Adrenal gland (tissue), 12 donors: Measurements from ENCODE around the gene TGIF1. TPM values are rescaled to one million over a fixed set of nuclear protein-coding genes. Genes with fewer than 3 reads are reported as not detected.

ENCODE experiments used
- DNase-seq, 7 donors: peaks; one replicate each; pipeline ENCODE4 v3.0.0-alpha.2; 2019 to 2020
- H3K27ac ChIP-seq, 5 donors: fragments of 200-600 bp; sonication (generic) in 4 of 5; 1 replicate in 3 of 5; 2 replicates in 2 of 5; pipeline versions ENCODE4 v1.5.1 to v1.8.0; 2016 to 2020; ENCODE audit warnings: mild to moderate bottlenecking in 1 of 5
- H3K27me3 ChIP-seq: fragments of 200-600 bp; 2 replicates; pipeline ENCODE4 v1.8.0; 2021
- H3K36me3 ChIP-seq, 2 donors: fragments of 200-600 bp; replicated peaks in 1 of 2; 1 replicate in 1 of 2; 2 replicates in 1 of 2; pipeline versions ENCODE4 v1.5.1 to v1.8.0; 2018 to 2022
- H3K4me1 ChIP-seq, 2 donors: fragments of 200-600 bp; replicated peaks in 1 of 2; 1 replicate in 1 of 2; 2 replicates in 1 of 2; pipeline versions ENCODE4 v1.5.1 to v1.8.0; 2018 to 2021
- H3K4me3 ChIP-seq, 4 donors: fragments of 200-600 bp; sonication (generic) in 3 of 4; one replicate each; pipeline ENCODE4 v1.5.1; 2016 to 2018
- H3K9me3 ChIP-seq, 3 donors: fragments of 200-600 bp; sonication (generic) in 1 of 3; replicated peaks in 1 of 3; 1 replicate in 2 of 3; 2 replicates in 1 of 3; pipeline versions ENCODE4 v1.5.1 to v1.8.0; 2016 to 2021
- POLR2A ChIP-seq, 2 donors: fragments of 450-650 bp; IDR thresholded peaks; one replicate each; pipeline ENCODE4 v1.6.1; 2017; ENCODE audit warnings: antibody characterized with exemption in 2 of 2, mild to moderate bottlenecking in 2 of 2, moderate library complexity in 1 of 2
- WGBS, 4 donors: extraction: QIAGEN DNeasy Blood & Tissue Kit in 2 of 4; methylation state at CpG; one replicate each; pipeline versions ENCODE4 v1.1.5 to v1.1.7; 2013 to 2017; 5-methylcytosine and 5-hydroxymethylcytosine counted together
- intact Hi-C, 2 donors: fragments of 100-400 bp; cut with DNase I; formaldehyde crosslinking; loops; one replicate each; pipeline versions ENCODE4 v1.14.1 to v1.15.0; 2022 to 2023
- polyA plus RNA-seq, 3 donors: library from polyadenylated mRNA; stranded (reverse); fragments of 200-250 nt in 2 of 3; fragments of 350-450 nt in 1 of 3; fragmentation: Illumina TruSeq in 1 of 3; extraction: RNeasy Lipid Tissue Mini Kit (QIAGEN cat#74804) in 1 of 3; gene quantifications; one replicate each; pipeline ENCODE4 v1.2.3, GENCODE V29; 2013 to 2014
- total RNA-seq, 9 donors: library from RNA; depleted of rRNA in 4 of 9; stranded (reverse); fragments of >200 nt in 4 of 9; fragments of 120-200 nt in 1 of 9; fragmentation: NEBNext Ultra II Directional in 1 of 9; extraction: Animal tissue kit (Norgen Biotek cat#: 25700) in 1 of 9; gene quantifications; one replicate each; pipeline versions ENCODE4 v1.1.0 to v1.2.4, GENCODE V29; 2013 to 2023
- TF ChIP-seq, protein P1 (sequence below), 6 experiments: fragments of 450-650 bp in 4 of 6; fragments of 200-600 bp in 2 of 6; sonication (generic) in 1 of 6; IDR thresholded peaks; 1 replicate in 5 of 6; 2 replicates in 1 of 6; pipeline versions ENCODE4 v1.5.1 to v1.8.0; 2016 to 2021; ENCODE audit warnings: antibody characterized with exemption in 6 of 6, mild to moderate bottlenecking in 2 of 6, moderate library complexity in 1 of 6
- donor health status: healthy with polysubstance abuse.
- donor health status: Bipolar disorder and iron deficiency.
- donor health status: DM: yes; HTN: yes; CAD: no.
- donor health status: DM: no; HTN: no; CAD: no.
- donor health status: DM: no; HTN: no; CAD: no.
- donor health status: DM: yes; HTN: yes; CAD: no.

TGIF1 gene
- total and polyA plus RNA-seq, 12 donors, result 25.7 to 83.1 (median 56.7) TPM

- H3K4me3 ChIP-seq, result no peak overlapping the region
- no peaks in the 10 kb centered on the region for H3K27me3 ChIP-seq
- H3K27ac ChIP-seq, result no peak overlapping the region
- no peak for TF ChIP-seq POLR2A (IDR thresholded peaks at IDR 0.05)
- TF ChIP-seq, protein P1, sequence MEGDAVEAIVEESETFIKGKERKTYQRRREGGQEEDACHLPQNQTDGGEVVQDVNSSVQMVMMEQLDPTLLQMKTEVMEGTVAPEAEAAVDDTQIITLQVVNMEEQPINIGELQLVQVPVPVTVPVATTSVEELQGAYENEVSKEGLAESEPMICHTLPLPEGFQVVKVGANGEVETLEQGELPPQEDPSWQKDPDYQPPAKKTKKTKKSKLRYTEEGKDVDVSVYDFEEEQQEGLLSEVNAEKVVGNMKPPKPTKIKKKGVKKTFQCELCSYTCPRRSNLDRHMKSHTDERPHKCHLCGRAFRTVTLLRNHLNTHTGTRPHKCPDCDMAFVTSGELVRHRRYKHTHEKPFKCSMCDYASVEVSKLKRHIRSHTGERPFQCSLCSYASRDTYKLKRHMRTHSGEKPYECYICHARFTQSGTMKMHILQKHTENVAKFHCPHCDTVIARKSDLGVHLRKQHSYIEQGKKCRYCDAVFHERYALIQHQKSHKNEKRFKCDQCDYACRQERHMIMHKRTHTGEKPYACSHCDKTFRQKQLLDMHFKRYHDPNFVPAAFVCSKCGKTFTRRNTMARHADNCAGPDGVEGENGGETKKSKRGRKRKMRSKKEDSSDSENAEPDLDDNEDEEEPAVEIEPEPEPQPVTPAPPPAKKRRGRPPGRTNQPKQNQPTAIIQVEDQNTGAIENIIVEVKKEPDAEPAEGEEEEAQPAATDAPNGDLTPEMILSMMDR (IDR thresholded peaks at IDR 0.05), result no peak
- intact Hi-C loops, result no loop called here
- H3K9me3 ChIP-seq, result no peaks in the 10 kb centered on the region
- H3K4me1 ChIP-seq, result no peaks in the 10 kb centered on the region
- no peak for DNase-seq
- no peaks in the 10 kb centered on the region for H3K36me3 ChIP-seq
- 62 to 68% (median 67%) methylated on average over 3 of the region's 3 CpGs for WGBS, 4 donors
These were observed 25.6 kb upstream of the TGIF1 start for GRCh38 chr18:3424280-3424890.

- DNase-seq, result no peak
- Histone ChIP-seq H3K4me1 (no peaks in the 10 kb centered on the region), H3K27me3 (no peaks in the 10 kb centered on the region), H3K27ac (no peak overlapping the region), H3K4me3 (no peak overlapping the region), H3K36me3 (no peaks in the 10 kb centered on the region), H3K9me3 (no peaks in the 10 kb centered on the region)
- intact Hi-C loops, result no loop called here
- TF ChIP-seq POLR2A (IDR thresholded peaks at IDR 0.05), result no peak
- TF ChIP-seq, protein P1 (IDR thresholded peaks at IDR 0.05), result no peak
- WGBS, 4 donors, result 87 to 94% (median 90%) methylated on average over 3 of the region's 3 CpGs
These were observed 24.9 kb upstream of the TGIF1 start for GRCh38 chr18:3425030-3425429.

DNA sequence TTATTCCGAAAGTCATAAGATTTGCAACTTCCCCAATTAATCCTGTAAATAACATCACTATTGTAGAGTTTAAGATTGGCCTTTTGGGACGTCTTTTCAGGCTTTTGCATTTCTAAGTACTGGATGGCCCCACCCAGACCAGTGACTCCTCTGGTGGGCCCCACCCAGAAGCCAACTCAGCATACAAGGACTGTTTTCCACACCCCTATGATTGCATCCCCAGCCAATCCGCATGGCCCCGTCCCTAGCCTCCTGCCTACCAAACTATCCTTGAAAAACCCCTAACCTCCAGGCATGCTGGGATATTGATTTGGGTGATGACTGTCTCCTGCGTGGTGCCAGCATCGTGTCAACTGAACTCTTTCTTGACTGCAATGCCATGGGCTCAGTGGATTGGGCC, 24.5 kb upstream of the TGIF1 start:
- H3K4me1 ChIP-seq, result no peaks in the 10 kb centered on the region
- H3K27ac ChIP-seq, result no peak overlapping the region
- no peak overlapping the region for H3K4me3 ChIP-seq
- no peaks in the 10 kb centered on the region for H3K27me3 ChIP-seq
- WGBS, 4 donors, result 83 to 91% (median 87%) methylated on average over 6 of the region's 6 CpGs
- no peak for DNase-seq
- intact Hi-C loops, result no loop called here
- H3K9me3 ChIP-seq, result no peaks in the 10 kb centered on the region
- no peaks in the 10 kb centered on the region for H3K36me3 ChIP-seq
- TF ChIP-seq, protein P1 (IDR thresholded peaks at IDR 0.05), result no peak
- no peak for TF ChIP-seq POLR2A (IDR thresholded peaks at IDR 0.05)

- TF ChIP-seq, protein P1 (IDR thresholded peaks at IDR 0.05), result no peak
- no peak for TF ChIP-seq POLR2A (IDR thresholded peaks at IDR 0.05)
- Histone ChIP-seq H3K4me3 (no peak overlapping the region), H3K27me3 (no peaks in the 10 kb centered on the region), H3K27ac (no peak overlapping the region), H3K4me1 (no peaks in the 10 kb centered on the region), H3K9me3 (no peaks in the 10 kb centered on the region), H3K36me3 (no peaks in the 10 kb centered on the region)
- intact Hi-C loops, result no loop called here
- no peak for DNase-seq
- 76 to 89% (median 85%) methylated on average over 4 of the region's 4 CpGs for WGBS, 4 donors
These were observed 23.9 kb upstream of the TGIF1 start for GRCh38 chr18:3426074-3426473.
